ENCODE results near the gene EPM2A. TPM values are rescaled to one million over a fixed set of nuclear protein-coding genes. Genes with fewer than 3 reads are reported as not detected.

The EPM2A gene
- total RNA-seq, 1 experiment from 2014 or later, result 6.4 TPM

DNA sequence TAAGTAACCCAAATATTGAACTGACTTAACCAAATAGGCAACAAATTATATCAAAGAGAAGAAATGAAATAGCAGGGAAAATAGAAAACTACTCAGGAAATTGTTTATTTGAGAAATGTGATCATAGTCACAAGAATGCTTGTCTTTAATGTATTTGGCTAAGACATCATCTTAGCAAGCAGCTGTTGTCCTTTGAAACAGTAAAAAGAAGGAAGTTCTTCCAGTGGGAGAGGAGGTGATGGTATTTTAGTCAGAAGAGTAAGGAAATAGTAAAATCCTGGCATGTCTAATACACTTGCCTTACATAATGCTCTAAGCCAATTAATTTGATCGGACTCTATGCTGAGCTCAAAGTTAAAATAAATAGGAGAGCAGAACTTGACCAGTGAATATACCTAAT, 126.5 kb downstream of the EPM2A start:
- CTCF ChIA-PET, result no interaction called here
- no TSS peak for BruUV-seq (replicated peaks)
- Histone ChIP-seq H3K9me2 (ENCODE audit: insufficient read depth) (no peaks in the 10 kb centered on the region), H3K36me3 (ENCODE audit: control insufficient read depth in 1 of 2, insufficient read depth in 2 of 2, low read length in 2 of 2) (no peaks in the 10 kb centered on the region), H3K9ac (ENCODE audit: low read length) (no peak overlapping the region), H3K4me3 (replicated peaks in 1 of 2; ENCODE audit: low read depth in 1 of 2, low read length in 2 of 2) (no peak overlapping the region), H3K9me3 (ENCODE audit: control insufficient read depth in 1 of 2, insufficient read depth in 1 of 2, low read depth in 1 of 2, low read length in 2 of 2) (no peaks in the 10 kb centered on the region), H3K4me2 (ENCODE audit: low read length) (no peak overlapping the region), H3K27ac (ENCODE audit: low read depth, low read length) (no peak overlapping the region), H3K79me2 (ENCODE audit: insufficient read depth, low read length) (no peaks in the 10 kb centered on the region), H2AFZ (ENCODE audit: low read depth, low read length, poor library complexity, severe bottlenecking) (no peak overlapping the region), H3K27me3 (ENCODE audit: insufficient read depth, low read length) (no peaks in the 10 kb centered on the region), H4K20me1 (ENCODE audit: insufficient read depth) (no peaks in the 10 kb centered on the region), H3K4me1 (ENCODE audit: control insufficient read depth in 1 of 2, insufficient read depth in 2 of 2, low read length in 2 of 2) (no peaks in the 10 kb centered on the region)
- ATAC-seq (no peak), DNase-seq (ENCODE audit: low read depth, low spot score) (no peak)
- RAD21 ChIA-PET (ENCODE audit: low non-redundant PET in 1 of 2, low total read pairs in 2 of 2, uncharacterized antibody in 2 of 2, unreplicated experiment in 2 of 2), result no interaction called here
- POLR2A ChIA-PET, result no interaction called here
- intact Hi-C loops (cut with micrococcal nuclease), result no loop called here
- TF ChIP-seq, protein P1, sequence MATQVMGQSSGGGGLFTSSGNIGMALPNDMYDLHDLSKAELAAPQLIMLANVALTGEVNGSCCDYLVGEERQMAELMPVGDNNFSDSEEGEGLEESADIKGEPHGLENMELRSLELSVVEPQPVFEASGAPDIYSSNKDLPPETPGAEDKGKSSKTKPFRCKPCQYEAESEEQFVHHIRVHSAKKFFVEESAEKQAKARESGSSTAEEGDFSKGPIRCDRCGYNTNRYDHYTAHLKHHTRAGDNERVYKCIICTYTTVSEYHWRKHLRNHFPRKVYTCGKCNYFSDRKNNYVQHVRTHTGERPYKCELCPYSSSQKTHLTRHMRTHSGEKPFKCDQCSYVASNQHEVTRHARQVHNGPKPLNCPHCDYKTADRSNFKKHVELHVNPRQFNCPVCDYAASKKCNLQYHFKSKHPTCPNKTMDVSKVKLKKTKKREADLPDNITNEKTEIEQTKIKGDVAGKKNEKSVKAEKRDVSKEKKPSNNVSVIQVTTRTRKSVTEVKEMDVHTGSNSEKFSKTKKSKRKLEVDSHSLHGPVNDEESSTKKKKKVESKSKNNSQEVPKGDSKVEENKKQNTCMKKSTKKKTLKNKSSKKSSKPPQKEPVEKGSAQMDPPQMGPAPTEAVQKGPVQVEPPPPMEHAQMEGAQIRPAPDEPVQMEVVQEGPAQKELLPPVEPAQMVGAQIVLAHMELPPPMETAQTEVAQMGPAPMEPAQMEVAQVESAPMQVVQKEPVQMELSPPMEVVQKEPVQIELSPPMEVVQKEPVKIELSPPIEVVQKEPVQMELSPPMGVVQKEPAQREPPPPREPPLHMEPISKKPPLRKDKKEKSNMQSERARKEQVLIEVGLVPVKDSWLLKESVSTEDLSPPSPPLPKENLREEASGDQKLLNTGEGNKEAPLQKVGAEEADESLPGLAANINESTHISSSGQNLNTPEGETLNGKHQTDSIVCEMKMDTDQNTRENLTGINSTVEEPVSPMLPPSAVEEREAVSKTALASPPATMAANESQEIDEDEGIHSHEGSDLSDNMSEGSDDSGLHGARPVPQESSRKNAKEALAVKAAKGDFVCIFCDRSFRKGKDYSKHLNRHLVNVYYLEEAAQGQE (IDR thresholded peaks at IDR 0.05; ENCODE audit: low read depth), result no peak
- no peak for TF ChIP-seq POLR2AphosphoS5 (IDR thresholded peaks at IDR 0.05; ENCODE audit: low read depth, low read length)
- TF ChIP-seq CBX3 (IDR thresholded peaks at IDR 0.05; ENCODE audit: low read depth), result no peak
- TF ChIP-seq ZFX (IDR thresholded peaks at IDR 0.05), result no peak
- TF ChIP-seq, protein P2, sequence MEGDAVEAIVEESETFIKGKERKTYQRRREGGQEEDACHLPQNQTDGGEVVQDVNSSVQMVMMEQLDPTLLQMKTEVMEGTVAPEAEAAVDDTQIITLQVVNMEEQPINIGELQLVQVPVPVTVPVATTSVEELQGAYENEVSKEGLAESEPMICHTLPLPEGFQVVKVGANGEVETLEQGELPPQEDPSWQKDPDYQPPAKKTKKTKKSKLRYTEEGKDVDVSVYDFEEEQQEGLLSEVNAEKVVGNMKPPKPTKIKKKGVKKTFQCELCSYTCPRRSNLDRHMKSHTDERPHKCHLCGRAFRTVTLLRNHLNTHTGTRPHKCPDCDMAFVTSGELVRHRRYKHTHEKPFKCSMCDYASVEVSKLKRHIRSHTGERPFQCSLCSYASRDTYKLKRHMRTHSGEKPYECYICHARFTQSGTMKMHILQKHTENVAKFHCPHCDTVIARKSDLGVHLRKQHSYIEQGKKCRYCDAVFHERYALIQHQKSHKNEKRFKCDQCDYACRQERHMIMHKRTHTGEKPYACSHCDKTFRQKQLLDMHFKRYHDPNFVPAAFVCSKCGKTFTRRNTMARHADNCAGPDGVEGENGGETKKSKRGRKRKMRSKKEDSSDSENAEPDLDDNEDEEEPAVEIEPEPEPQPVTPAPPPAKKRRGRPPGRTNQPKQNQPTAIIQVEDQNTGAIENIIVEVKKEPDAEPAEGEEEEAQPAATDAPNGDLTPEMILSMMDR (IDR thresholded peaks at IDR 0.05 in 2 of 3, conservative IDR thresholded peaks at IDR 0.05 in 1 of 3; ENCODE audit: borderline replicate concordance in 1 of 3, insufficient read depth in 1 of 3, low read depth in 2 of 3, low read length in 2 of 3), result no peak
- no peak for TF ChIP-seq POLR2A (IDR thresholded peaks at IDR 0.05; ENCODE audit: borderline replicate concordance, extremely low read depth, insufficient read depth, insufficient read length)
- TF ChIP-seq EZH2 (IDR thresholded peaks at IDR 0.05), result no peak
- TF ChIP-seq, protein P3, sequence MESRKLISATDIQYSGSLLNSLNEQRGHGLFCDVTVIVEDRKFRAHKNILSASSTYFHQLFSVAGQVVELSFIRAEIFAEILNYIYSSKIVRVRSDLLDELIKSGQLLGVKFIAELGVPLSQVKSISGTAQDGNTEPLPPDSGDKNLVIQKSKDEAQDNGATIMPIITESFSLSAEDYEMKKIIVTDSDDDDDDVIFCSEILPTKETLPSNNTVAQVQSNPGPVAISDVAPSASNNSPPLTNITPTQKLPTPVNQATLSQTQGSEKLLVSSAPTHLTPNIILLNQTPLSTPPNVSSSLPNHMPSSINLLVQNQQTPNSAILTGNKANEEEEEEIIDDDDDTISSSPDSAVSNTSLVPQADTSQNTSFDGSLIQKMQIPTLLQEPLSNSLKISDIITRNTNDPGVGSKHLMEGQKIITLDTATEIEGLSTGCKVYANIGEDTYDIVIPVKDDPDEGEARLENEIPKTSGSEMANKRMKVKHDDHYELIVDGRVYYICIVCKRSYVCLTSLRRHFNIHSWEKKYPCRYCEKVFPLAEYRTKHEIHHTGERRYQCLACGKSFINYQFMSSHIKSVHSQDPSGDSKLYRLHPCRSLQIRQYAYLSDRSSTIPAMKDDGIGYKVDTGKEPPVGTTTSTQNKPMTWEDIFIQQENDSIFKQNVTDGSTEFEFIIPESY (IDR thresholded peaks at IDR 0.05; ENCODE audit: extremely low read depth, insufficient replicate concordance, low read length), result no peak
- TF ChIP-seq, protein P4, sequence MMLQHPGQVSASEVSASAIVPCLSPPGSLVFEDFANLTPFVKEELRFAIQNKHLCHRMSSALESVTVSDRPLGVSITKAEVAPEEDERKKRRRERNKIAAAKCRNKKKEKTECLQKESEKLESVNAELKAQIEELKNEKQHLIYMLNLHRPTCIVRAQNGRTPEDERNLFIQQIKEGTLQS (IDR thresholded peaks at IDR 0.05), result no peak
- TF ChIP-seq EGR1 (IDR thresholded peaks at IDR 0.05; ENCODE audit: low read depth), result no peak
- TF ChIP-seq CEBPB (IDR thresholded peaks at IDR 0.05; ENCODE audit: low read depth), result no peak
- TF ChIP-seq SRF (IDR thresholded peaks at IDR 0.05; ENCODE audit: low read depth), result no peak
- no peak for TF ChIP-seq SIN3A (IDR thresholded peaks at IDR 0.05; ENCODE audit: low read depth)
- TF ChIP-seq SP1 (IDR thresholded peaks at IDR 0.05; ENCODE audit: low read depth), result no peak
- TF ChIP-seq EZH2phosphoT487 (IDR thresholded peaks at IDR 0.05; ENCODE audit: borderline replicate concordance), result no peak
- no peak for TF ChIP-seq RAD21 (IDR thresholded peaks at IDR 0.05; ENCODE audit: low read depth)
- no peak for TF ChIP-seq FOSL1 (IDR thresholded peaks at IDR 0.05; ENCODE audit: low read depth)
- TF ChIP-seq, protein P5, sequence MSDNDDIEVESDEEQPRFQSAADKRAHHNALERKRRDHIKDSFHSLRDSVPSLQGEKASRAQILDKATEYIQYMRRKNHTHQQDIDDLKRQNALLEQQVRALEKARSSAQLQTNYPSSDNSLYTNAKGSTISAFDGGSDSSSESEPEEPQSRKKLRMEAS (IDR thresholded peaks at IDR 0.05), result no peak
